Transverse colon (tissue), 4 donors: ENCODE measurements around the gene FIG4. TPM values are rescaled to one million over a fixed set of nuclear protein-coding genes. Genes with fewer than 3 reads are reported as not detected.

Experiments used
- DNase-seq: peaks from one replicate; pipeline ENCODE4 v3.0.0-alpha.2; 2019
- H3K27ac ChIP-seq, 4 donors: fragments of 200-600 bp; sonication (generic); 2 replicates each; pipeline ENCODE4 v1.5.1; 2016 to 2018; ENCODE audit warnings: inconsistent platforms in 4 of 4
- H3K27me3 ChIP-seq: fragments of 200-600 bp; sonication (generic); 2 replicates; pipeline ENCODE4 v1.5.1; 2017; ENCODE audit warnings: inconsistent platforms
- H3K36me3 ChIP-seq, 4 donors: fragments of 200-600 bp; sonication (generic); 2 replicates each; pipeline ENCODE4 v1.5.1; 2017 to 2019; ENCODE audit warnings: inconsistent platforms in 4 of 4
- H3K4me1 ChIP-seq, 4 donors: fragments of 200-600 bp; sonication (generic); 2 replicates each; pipeline ENCODE4 v1.5.1; 2017 to 2020; ENCODE audit warnings: inconsistent platforms in 4 of 4
- H3K4me3 ChIP-seq, 4 donors: fragments of 200-600 bp; sonication (generic); 1 replicate in 1 of 4; 2 replicates in 3 of 4; pipeline versions ENCODE4 v1.5.1 to v1.6.1; 2017 to 2019; ENCODE audit warnings: inconsistent platforms in 4 of 4
- H3K9me3 ChIP-seq, 2 donors: fragments of 200-600 bp; sonication (generic); 2 replicates each; pipeline ENCODE4 v1.5.1; 2017 to 2019; ENCODE audit warnings: inconsistent platforms in 2 of 2
- EP300 ChIP-seq: sonication (generic); formaldehyde crosslinking; IDR thresholded peaks from one replicate; pipeline ENCODE4 v1.6.1; 2017; ENCODE audit warnings: antibody characterized with exemption, low read depth
- POLR2A ChIP-seq: fragments of 450-650 bp; IDR thresholded peaks from one replicate; pipeline ENCODE4 v1.6.1; 2016; ENCODE audit warnings: antibody characterized with exemption, mild to moderate bottlenecking, moderate library complexity
- POLR2AphosphoS5 ChIP-seq, 3 donors: sonication (generic); formaldehyde crosslinking; IDR thresholded peaks; one replicate each; pipeline ENCODE4 v1.6.1; 2016; ENCODE audit warnings: antibody characterized with exemption in 3 of 3
- WGBS, 2 donors: methylation state at CpG; one replicate each; pipeline ENCODE4 v1.1.5; 2018; ENCODE audit warnings: low coverage in 1 of 2; 5-methylcytosine and 5-hydroxymethylcytosine counted together
- in situ Hi-C, 4 donors: fragments of 200-750 bp; cut with MboI; loops; one replicate each; pipeline versions ENCODE4 v1.15.0 to v1.15.1; 2017; ENCODE audit warnings: low sequenced_read_pairs in 3 of 4, low pct_ligation_motif_present in 1 of 4, low pct_unique_long_range_greater_than_20kb in 1 of 4
- intact Hi-C: fragments of 100-400 bp; cut with DNase I; formaldehyde crosslinking; loops from one replicate; pipeline ENCODE4 v1.15.1; 2023; ENCODE audit warnings: low total_unique reads
- total RNA-seq, 4 donors: library from RNA; depleted of rRNA; stranded (reverse); fragments of >200 nt; gene quantifications; one replicate each; pipeline ENCODE4 v1.1.0, GENCODE V29; 2016
- TF ChIP-seq, protein P1 (sequence below), 5 experiments: fragments of 200-600 bp in 3 of 5; fragments of 450-650 bp in 2 of 5; sonication (generic) in 3 of 5; IDR thresholded peaks; 1 replicate in 2 of 5; 2 replicates in 3 of 5; pipeline ENCODE4 v1.5.1; 2016 to 2017; ENCODE audit warnings: antibody characterized with exemption in 5 of 5, inconsistent platforms in 3 of 5, mild to moderate bottlenecking in 2 of 5, moderate library complexity in 1 of 5

The FIG4 gene
- total RNA-seq, 4 donors from 2014 or later, result 3.7 to 21.6 (median 15.2) TPM

DNA sequence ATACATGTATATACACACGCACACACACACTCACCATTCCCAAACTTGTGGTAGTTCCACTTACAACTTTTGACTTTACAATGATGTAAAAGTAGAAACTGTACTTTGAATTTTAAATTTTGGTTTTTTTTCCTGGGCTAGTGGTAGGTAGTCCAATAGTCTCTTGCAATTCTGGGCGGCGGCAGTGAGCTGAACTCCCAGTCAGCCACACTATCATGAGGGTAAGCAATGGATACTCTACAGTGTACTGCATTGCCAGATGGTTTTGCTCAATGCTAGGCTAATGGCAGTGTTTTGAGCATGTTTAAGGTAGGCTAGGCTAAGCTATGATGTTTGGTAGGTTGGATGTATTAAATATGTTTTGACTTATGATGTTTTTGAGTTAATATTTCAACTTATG is 150.8 kb downstream of the FIG4 start:
- WGBS, 2 donors, result 83 to 93% methylated on average over 2 to 3 of the region's 3 CpGs

DNA sequence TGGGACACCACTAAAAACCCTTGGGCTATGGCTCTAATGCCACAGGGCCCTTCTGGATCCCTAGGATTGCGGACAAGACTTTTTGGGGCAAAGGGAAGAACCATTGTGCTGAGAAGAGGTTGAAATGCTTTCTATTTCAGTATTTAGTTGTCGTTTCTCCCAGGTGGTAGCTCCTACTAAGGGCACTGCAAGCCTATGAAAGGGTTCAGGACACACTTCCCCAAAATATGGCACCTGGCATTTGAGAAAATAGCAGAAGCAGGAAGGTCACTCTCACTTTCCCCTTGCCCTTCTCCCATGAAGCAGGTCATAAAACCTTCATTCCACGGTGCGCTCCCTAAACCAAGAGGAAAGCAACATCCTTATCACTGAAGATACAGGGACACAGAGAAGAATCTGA is 161.6 kb downstream of the FIG4 start:
- Histone ChIP-seq H3K4me3 (no peak overlapping the region), H3K4me1 (no peaks in the 10 kb centered on the region), H3K9me3 (no peaks in the 10 kb centered on the region), H3K27ac (no peak overlapping the region), H3K27me3 (no peaks in the 10 kb centered on the region), H3K36me3 (no peaks in the 10 kb centered on the region)
- DNase-seq, result no peak
- intact Hi-C loops, result no loop called here
- TF ChIP-seq POLR2AphosphoS5 (IDR thresholded peaks at IDR 0.05) (no peak), EP300 (no peak)
- in situ Hi-C loops, result no loop called here
- WGBS, 2 donors, result 82 to 89% methylated on average over 3 to 4 of the region's 4 CpGs

More for the DNA sequence above, 150.8 kb downstream of the FIG4 start:
- Histone ChIP-seq H3K36me3 (no peaks in the 10 kb centered on the region), H3K27me3 (no peaks in the 10 kb centered on the region), H3K4me1 (no peaks in the 10 kb centered on the region), H3K9me3 (no peaks in the 10 kb centered on the region), H3K4me3 (no peak overlapping the region), H3K27ac (no peak overlapping the region)
- in situ Hi-C loops (no loop called here), intact Hi-C loops (no loop called here)
- TF ChIP-seq POLR2AphosphoS5 (IDR thresholded peaks at IDR 0.05), result no peak
- no peak for TF ChIP-seq EP300
- no peak for TF ChIP-seq POLR2A
- TF ChIP-seq, protein P1, sequence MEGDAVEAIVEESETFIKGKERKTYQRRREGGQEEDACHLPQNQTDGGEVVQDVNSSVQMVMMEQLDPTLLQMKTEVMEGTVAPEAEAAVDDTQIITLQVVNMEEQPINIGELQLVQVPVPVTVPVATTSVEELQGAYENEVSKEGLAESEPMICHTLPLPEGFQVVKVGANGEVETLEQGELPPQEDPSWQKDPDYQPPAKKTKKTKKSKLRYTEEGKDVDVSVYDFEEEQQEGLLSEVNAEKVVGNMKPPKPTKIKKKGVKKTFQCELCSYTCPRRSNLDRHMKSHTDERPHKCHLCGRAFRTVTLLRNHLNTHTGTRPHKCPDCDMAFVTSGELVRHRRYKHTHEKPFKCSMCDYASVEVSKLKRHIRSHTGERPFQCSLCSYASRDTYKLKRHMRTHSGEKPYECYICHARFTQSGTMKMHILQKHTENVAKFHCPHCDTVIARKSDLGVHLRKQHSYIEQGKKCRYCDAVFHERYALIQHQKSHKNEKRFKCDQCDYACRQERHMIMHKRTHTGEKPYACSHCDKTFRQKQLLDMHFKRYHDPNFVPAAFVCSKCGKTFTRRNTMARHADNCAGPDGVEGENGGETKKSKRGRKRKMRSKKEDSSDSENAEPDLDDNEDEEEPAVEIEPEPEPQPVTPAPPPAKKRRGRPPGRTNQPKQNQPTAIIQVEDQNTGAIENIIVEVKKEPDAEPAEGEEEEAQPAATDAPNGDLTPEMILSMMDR (IDR thresholded peaks at IDR 0.05), result no peak
- DNase-seq, result no peak

DNA sequence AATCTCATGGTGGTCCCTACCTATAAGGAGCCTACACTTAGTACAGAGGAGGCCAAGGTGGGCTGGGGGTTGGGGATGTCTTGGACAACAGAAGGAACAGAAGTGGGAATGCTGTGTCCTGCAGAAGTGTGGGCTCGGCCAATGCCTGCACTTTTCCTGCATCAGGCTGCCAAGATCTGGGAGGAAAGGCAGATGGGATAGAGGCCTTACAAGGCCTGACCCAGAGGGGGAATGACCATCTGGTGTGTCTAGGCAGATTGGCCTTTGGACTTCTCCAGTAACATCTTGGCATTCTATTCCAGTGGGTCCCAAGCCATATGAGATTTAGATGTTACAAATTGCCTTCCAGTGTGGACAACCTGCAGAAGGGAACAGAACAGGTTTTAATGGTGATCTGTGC is 162.3 kb downstream of the FIG4 start:
- no peak for DNase-seq
- H3K4me1 ChIP-seq, result no peaks in the 10 kb centered on the region
- H3K4me3 ChIP-seq, result no peak overlapping the region
- H3K9me3 ChIP-seq, result no peaks in the 10 kb centered on the region
- TF ChIP-seq POLR2AphosphoS5 (IDR thresholded peaks at IDR 0.05) (no peak), POLR2A (no peak), EP300 (no peak)
- TF ChIP-seq, protein P1 (IDR thresholded peaks at IDR 0.05), result no peak
- H3K36me3 ChIP-seq, result no peaks in the 10 kb centered on the region
- WGBS, 2 donors, result 85 to 86% methylated on average over 1 of the region's 1 CpG
- intact Hi-C loops, result no loop called here
- in situ Hi-C loops, result no loop called here
- no peak overlapping the region for H3K27ac ChIP-seq
- H3K27me3 ChIP-seq, result no peaks in the 10 kb centered on the region

DNA sequence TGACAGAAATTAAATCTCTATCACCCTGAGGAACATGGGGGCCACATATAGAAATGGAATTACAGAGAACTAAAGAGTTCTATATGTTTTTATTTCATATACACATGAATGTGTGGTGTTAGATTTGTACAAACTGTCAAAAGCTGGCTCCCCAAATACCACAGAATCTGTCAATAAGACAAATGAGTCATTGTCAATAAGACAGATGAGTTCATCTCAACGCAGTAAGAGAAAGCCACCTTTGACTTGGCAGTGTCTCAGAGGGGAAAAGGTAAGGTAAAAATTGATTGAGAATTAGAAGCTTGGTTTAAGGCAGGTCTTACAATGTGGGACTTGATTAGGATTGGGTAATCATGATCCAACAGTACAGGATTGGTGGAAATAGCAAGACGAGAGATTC is 162.9 kb downstream of the FIG4 start:
- in situ Hi-C loops, result no loop called here
- H3K36me3 ChIP-seq, result no peaks in the 10 kb centered on the region
- TF ChIP-seq POLR2AphosphoS5 (IDR thresholded peaks at IDR 0.05) (no peak), EP300 (no peak), POLR2A (no peak)
- TF ChIP-seq, protein P1 (IDR thresholded peaks at IDR 0.05), result no peak
- no peak for DNase-seq
- H3K4me3 ChIP-seq, result no peak overlapping the region
- H3K27me3 ChIP-seq, result no peaks in the 10 kb centered on the region
- intact Hi-C loops, result no loop called here
- H3K9me3 ChIP-seq, result no peaks in the 10 kb centered on the region
- H3K27ac ChIP-seq, result no peak overlapping the region
- WGBS, 2 donors, result 66 to 84% methylated on average over 2 of the region's 2 CpGs
- no peaks in the 10 kb centered on the region for H3K4me1 ChIP-seq
